ENCODE results near the gene PLCL1. TPM values are rescaled to one million over a fixed set of nuclear protein-coding genes. Genes with fewer than 3 reads are reported as not detected.

PLCL1 gene
- total RNA-seq, 3 donors from 2014 or later = 0.94 to 1.8 (median 1.2) TPM

DNA sequence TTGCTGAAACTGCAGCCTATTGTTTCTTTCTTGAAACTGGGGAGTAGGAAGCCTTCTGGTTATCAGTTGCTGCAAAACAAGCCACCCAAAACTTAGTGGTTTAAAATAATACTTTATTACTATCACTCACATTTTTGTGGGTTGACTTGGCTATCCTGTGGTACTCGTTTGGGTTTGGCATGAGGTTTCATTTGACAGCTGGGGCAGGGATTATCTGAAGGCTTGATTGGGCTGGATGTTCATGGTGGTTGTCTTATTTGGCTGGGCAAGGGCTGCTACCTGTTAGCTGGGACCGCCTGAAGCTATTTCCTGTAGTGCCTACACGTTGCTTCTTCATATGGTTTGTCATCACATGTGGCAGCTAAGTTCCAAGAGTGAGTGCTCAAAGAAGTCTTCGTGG lies 122.3 kb downstream of the PLCL1 start:
- H3K36me3 Mint-ChIP-seq (ENCODE audit: insufficient read depth) = peaks cover 5% of the 10 kb centered on the region
- no peak for DNase-seq
- peaks cover 36% of the 10 kb centered on the region for H3K4me1 Mint-ChIP-seq (ENCODE audit: low read depth)
- no peaks in the 10 kb centered on the region for H3K27me3 Mint-ChIP-seq (ENCODE audit: low read depth)
- H3K9me3 Mint-ChIP-seq = peaks cover 8% of the 10 kb centered on the region
- ATAC-seq = no peak
- H3K4me3 Mint-ChIP-seq = no peak overlapping the region

DNA sequence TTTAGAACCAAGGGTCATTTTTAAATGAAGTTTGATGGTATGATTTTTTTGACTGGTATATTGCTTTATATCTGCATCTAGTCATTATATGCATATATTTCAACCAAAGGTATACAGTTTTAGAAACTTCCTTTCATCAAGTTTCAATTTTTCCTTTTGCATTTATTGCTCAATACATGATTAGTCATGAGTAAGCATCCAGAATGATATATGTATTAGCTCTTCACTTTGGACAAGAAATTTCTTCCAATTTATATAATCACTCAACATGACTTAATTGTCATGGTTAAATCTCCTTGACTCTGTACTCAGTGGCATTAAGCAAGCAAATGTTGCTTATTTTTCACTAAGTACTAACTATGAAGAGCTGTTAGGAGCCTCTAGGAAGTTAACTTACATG lies 123.6 kb downstream of the PLCL1 start:
- Mint-ChIP-seq H3K4me1 (ENCODE audit: low read depth) (peaks cover 43% of the 10 kb centered on the region), H3K9me3 (peaks cover 8% of the 10 kb centered on the region), H3K36me3 (ENCODE audit: insufficient read depth) (peaks cover 5% of the 10 kb centered on the region), H3K4me3 (no peak overlapping the region), H3K27me3 (ENCODE audit: low read depth) (no peaks in the 10 kb centered on the region)
- DNase-seq (no peak), ATAC-seq (no peak)

DNA sequence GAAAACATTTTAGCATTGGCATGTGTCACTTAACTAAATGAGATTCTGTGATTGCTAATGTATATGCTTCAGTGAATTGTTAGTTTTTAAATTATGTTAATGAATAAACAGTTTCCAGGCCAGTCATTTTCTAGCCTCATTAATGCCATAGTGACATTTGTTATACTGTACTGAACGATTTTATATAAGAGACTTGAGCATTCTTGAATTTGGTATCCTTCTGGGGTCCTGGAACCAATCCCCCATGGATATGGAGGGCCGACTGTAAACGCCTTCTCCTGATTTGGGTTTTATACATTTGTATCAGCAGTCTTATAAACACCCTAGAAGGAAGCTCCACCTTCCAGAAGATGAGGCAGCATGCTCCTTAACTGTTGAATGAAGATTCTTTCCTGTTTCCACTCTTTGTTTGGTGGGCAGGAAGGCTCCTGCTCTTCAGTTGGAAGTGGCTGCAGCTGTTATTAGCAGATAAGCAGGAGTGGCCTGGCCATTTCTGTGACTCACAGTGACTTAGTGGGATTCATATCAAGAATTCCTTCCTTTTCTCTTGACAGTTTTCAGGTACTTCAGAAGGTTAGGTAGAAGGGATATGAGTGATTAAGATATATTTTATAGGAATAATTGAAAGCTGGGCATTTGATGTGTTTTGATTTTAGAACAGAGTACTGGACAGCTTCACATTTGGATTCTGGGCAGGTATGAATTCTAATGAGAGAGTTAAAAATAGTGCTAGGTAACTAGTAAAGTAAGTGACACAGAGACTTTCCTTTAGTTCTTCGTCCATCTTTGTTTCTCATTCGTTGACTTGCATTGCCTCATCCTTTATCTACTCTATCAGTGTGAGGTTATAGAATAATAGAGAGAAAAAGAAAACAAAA lies 124.9 kb downstream of the PLCL1 start:
- H3K4me3 Mint-ChIP-seq = no peak overlapping the region
- H3K36me3 Mint-ChIP-seq (ENCODE audit: insufficient read depth) = peaks cover 5% of the 10 kb centered on the region
- DNase-seq (no peak), ATAC-seq (no peak)
- no peaks in the 10 kb centered on the region for H3K27me3 Mint-ChIP-seq (ENCODE audit: low read depth)
- peaks cover 53% of the 10 kb centered on the region for H3K4me1 Mint-ChIP-seq (ENCODE audit: low read depth)
- peaks cover 8% of the 10 kb centered on the region for H3K9me3 Mint-ChIP-seq

DNA sequence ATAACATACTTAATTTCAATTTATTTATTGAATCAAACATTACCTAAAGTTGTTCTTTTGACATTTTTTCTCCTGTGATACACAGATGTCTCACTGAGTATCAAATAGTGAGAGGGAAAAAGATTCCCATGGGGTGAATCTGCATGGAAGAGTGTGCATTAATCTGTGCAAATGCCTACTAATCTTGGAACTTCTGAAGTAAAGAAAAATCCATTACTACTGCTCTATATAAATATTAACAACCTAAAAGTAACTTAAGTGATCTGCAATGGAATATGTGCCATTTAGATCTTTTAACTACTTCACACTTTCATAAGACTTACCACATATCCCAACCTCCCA lies 125.5 kb downstream of the PLCL1 start:
- H3K27me3 Mint-ChIP-seq (ENCODE audit: low read depth) = no peaks in the 10 kb centered on the region
- H3K36me3 Mint-ChIP-seq (ENCODE audit: insufficient read depth) = peaks cover 5% of the 10 kb centered on the region
- ATAC-seq (no peak), DNase-seq (no peak)
- peaks cover 8% of the 10 kb centered on the region for H3K9me3 Mint-ChIP-seq
- H3K4me1 Mint-ChIP-seq (ENCODE audit: low read depth) = peaks cover 53% of the 10 kb centered on the region
- no peak overlapping the region for H3K4me3 Mint-ChIP-seq

DNA sequence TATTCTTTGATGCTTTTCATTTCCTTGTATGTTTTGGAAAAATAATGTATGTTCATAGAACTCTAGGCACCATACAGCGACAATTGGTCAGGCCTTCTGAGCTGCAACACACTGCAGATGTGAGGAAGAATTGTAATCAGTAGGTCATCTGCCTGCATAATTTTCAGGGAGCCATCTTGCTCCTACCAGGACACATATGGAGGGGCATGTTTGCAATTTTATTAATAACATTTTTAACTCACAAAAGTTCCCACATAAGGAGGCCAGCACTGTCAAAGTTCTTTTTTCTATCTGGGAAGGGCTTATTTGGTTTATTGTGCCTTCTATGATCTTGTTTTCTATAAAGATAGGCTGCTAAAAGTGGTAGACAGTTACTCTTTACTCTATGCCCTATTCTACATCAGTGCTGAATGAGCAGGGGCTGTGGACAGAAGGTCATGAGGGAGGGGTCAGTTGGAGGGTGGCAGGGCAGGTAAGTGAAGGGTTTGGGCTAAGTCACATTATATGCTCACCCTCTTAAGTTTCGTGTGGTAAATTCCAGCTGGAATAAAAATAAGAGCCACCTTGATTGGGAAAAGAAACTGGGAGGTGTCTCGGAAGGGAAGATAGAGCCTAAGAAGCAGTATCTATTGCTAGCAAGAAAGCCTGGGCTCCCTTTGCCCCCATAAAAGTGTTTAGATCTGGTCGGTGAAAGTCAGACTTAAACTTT lies 126.3 kb downstream of the PLCL1 start:
- DNase-seq = no peak
- peaks cover 4% of the 10 kb centered on the region for H3K36me3 Mint-ChIP-seq (ENCODE audit: insufficient read depth)
- H3K4me3 Mint-ChIP-seq = no peak overlapping the region
- no peak for ATAC-seq
- peaks cover 8% of the 10 kb centered on the region for H3K9me3 Mint-ChIP-seq
- H3K4me1 Mint-ChIP-seq (ENCODE audit: low read depth) = peaks cover 55% of the 10 kb centered on the region
- no peaks in the 10 kb centered on the region for H3K27me3 Mint-ChIP-seq (ENCODE audit: low read depth)

DNA sequence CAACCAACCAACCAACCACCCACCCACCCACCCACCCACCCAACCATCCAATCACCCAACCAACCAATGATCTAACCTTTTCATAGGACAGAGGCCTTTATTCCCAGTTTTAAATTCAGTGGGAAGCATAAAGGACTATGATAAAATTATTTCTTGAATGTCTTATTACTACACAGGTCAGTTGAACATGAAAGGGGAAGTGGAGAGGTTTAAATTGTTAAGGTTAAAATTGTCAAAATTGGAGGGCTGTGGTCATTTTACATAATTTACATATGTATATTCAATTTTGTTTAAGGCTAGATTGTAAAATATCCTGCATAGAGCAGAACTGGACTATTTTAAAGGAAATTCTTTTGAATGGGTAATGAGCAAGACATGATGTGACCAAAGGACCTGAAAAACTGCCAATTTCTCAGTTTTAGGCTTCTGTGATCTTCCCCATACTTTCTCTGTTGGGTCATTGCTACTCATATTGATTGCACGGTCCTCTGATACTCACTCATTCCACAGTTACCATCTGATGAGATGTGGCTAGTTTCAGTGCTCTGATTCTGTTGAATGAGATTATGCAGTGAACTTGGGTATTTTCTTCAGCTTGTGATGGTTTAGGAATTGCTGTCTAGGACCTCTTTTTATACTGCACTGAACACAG lies 127.4 kb downstream of the PLCL1 start:
- no peak for DNase-seq
- H3K9me3 Mint-ChIP-seq = peaks cover 7% of the 10 kb centered on the region
- ATAC-seq = no peak
- H3K27me3 Mint-ChIP-seq (ENCODE audit: low read depth) = no peaks in the 10 kb centered on the region
- peaks cover 54% of the 10 kb centered on the region for H3K4me1 Mint-ChIP-seq (ENCODE audit: low read depth)
- H3K4me3 Mint-ChIP-seq = no peak overlapping the region
- H3K36me3 Mint-ChIP-seq (ENCODE audit: insufficient read depth) = peaks cover 2% of the 10 kb centered on the region

DNA sequence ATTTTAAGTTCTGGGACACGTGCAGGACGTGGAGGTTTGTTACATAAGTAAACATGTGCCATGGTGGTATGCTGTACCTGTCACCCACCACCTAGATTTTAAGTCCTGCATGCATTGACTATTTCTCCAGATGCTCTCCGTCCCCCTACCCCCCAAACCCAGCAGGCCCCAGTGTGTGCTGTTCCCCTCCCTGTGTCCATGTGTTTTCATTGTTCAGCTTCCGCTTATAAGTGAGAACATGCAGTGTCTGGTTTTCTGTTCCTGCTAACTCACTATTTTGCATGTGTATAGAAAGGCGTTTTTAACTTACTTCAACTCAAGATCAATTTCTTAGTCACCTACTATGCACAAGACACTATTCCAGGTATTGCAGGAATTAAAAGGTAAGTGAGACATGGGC lies 128.0 kb downstream of the PLCL1 start:
- Mint-ChIP-seq H3K9me3 (peaks cover 1% of the 10 kb centered on the region), H3K4me1 (ENCODE audit: low read depth) (peaks cover 54% of the 10 kb centered on the region), H3K27me3 (ENCODE audit: low read depth) (no peaks in the 10 kb centered on the region), H3K4me3 (no peak overlapping the region), H3K36me3 (ENCODE audit: insufficient read depth) (peaks cover 2% of the 10 kb centered on the region)
- ATAC-seq = no peak
- no peak for DNase-seq

DNA sequence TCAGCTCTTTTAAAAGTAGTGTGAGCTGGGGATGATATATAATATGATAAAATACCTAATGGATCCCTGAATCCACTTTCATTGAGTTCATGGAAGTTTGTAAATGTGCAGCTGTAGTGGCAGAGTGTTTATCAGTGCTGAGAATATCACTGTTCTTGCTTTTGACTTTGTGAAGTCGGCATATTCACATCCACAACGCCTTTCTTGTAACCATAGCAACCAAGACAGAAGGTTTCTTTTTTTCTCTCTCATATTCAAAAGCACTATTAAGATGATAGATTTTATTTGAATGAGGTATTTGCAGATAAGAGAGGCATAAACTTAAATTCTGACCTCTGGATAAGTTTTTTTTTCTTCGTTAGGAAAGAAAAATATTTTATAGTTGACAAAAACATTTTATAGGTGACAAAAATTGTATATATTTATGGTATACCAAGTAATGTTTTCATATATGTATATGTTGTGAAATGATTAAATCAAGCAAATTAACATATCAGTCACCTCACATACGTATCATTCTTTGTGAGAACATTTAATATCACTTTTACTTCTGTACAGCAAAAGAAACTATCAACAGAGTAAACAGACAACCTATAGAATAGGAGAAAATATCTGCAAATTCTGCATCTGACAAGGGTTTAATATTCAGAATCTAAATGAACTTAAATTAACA lies 130.0 kb downstream of the PLCL1 start:
- ATAC-seq (peak; percentile 67 to 69), DNase-seq (no peak)
- Mint-ChIP-seq H3K4me1 (ENCODE audit: low read depth) (peaks cover 62% of the 10 kb centered on the region), H3K36me3 (ENCODE audit: insufficient read depth) (peaks cover 2% of the 10 kb centered on the region), H3K9me3 (no peaks in the 10 kb centered on the region), H3K4me3 (peak overlapping the region; percentile 66), H3K27me3 (ENCODE audit: low read depth) (no peaks in the 10 kb centered on the region)

DNA sequence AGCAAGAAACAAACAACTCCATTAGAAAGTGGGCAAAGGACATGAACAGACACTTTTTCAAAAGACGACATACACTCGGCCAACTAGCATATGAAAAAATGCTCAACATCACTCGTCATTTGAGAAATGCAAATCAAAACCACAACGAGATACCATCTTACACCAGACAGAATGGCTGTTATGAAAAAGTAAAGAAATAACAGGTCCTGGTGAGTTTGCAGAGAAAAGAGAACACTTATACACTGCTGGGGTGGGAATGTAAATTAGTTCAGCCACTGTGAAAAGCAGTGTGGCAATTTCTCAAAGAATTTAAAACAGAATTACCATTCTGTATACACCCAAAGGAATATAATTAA lies 130.5 kb downstream of the PLCL1 start:
- peak overlapping the region; percentile 66 for H3K4me3 Mint-ChIP-seq
- DNase-seq (no peak), ATAC-seq (peak; percentile 87 to 90)
- H3K9me3 Mint-ChIP-seq = no peaks in the 10 kb centered on the region
- H3K27me3 Mint-ChIP-seq (ENCODE audit: low read depth) = no peaks in the 10 kb centered on the region
- H3K36me3 Mint-ChIP-seq (ENCODE audit: insufficient read depth) = peaks cover 2% of the 10 kb centered on the region
- peaks cover 63% of the 10 kb centered on the region for H3K4me1 Mint-ChIP-seq (ENCODE audit: low read depth)

DNA sequence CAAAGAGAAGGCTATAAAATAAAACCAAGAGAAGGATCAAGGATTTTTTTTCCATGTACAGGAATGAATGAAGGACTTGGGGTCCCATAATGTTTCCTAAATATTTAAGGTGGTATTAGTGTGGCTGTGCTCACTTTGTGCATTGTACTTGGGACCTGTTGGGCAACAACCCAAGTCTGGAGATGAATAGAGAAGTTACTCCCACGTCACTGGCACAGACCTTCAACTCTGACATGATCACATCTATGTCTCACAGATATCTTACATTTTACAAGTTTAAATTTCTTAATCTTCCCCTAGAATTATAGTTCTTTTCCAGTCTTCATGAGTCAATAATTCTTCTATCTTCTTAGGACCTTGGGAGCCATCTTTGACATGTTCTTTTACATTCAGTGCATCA lies 133.4 kb downstream of the PLCL1 start:
- Mint-ChIP-seq H3K4me1 (ENCODE audit: low read depth) (peaks cover 61% of the 10 kb centered on the region), H3K9me3 (no peaks in the 10 kb centered on the region), H3K4me3 (no peak overlapping the region), H3K36me3 (ENCODE audit: insufficient read depth) (no peaks in the 10 kb centered on the region), H3K27me3 (ENCODE audit: low read depth) (no peaks in the 10 kb centered on the region)
- ATAC-seq (no peak), DNase-seq (no peak)

DNA sequence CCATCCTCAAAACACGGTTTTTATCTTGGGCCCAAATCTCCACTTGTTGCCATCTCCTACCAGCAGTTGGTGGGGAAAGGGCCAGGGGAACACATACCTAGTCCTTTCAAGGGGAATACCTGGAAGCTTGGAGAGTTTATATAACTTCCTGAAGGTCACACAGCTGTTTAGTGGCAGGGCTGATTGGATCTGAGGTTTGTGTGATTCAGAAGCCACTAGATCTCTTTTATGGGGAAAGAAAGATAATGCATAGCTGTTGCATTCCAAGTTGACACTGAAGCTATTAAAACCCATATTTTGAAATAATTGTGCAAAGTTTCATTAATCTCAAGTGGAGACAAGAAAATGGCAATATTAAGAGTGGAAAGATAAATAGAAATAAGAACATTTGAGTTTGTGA lies 134.2 kb downstream of the PLCL1 start:
- Mint-ChIP-seq H3K4me3 (no peak overlapping the region), H3K4me1 (ENCODE audit: low read depth) (peaks cover 59% of the 10 kb centered on the region), H3K9me3 (no peaks in the 10 kb centered on the region), H3K36me3 (ENCODE audit: insufficient read depth) (no peaks in the 10 kb centered on the region), H3K27me3 (ENCODE audit: low read depth) (no peaks in the 10 kb centered on the region)
- DNase-seq = no peak
- no peak for ATAC-seq

DNA sequence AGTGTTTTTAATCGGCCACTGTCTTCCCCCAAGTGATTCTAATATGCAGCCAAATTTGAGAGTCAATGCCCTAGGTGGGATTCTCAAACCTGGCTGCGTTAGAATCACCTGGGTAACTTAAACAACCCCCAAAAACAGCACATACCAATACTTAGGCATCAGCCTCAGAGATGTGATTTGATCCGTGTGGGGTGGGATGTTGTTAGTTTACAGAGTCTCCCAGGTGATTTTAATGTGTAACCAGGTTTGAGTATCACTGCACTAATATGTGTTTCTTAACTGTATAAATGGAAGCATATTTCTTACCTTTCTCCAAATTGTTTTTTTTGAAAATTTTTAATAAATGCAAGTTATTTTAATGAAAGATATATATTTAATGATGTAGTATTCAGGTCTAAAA lies 135.4 kb downstream of the PLCL1 start:
- no peaks in the 10 kb centered on the region for H3K9me3 Mint-ChIP-seq
- no peak for ATAC-seq
- no peak overlapping the region for H3K4me3 Mint-ChIP-seq
- H3K27me3 Mint-ChIP-seq (ENCODE audit: low read depth) = no peaks in the 10 kb centered on the region
- no peaks in the 10 kb centered on the region for H3K36me3 Mint-ChIP-seq (ENCODE audit: insufficient read depth)
- DNase-seq = no peak
- peaks cover 63% of the 10 kb centered on the region for H3K4me1 Mint-ChIP-seq (ENCODE audit: low read depth)

DNA sequence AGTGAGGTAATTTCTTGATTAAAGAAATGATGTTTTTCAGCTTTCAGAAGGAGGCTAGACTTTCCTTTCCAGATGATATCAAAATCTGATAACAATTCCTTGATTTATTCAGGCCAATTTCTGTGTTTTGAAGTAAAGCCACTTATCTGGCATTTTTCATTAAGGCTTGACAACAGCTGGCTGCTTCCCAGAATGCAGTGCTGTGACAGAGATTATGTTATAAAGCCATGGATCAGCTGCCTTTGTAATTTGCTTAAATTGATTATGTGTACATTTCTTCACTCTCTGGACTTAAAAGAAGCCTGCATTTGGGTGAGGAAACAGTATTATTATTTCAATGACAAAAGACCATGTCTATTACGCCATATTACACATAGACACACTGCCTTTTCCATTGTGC lies 136.0 kb downstream of the PLCL1 start:
- H3K4me3 Mint-ChIP-seq = no peak overlapping the region
- ATAC-seq (no peak), DNase-seq (no peak)
- H3K27me3 Mint-ChIP-seq (ENCODE audit: low read depth) = no peaks in the 10 kb centered on the region
- no peaks in the 10 kb centered on the region for H3K9me3 Mint-ChIP-seq
- peaks cover 62% of the 10 kb centered on the region for H3K4me1 Mint-ChIP-seq (ENCODE audit: low read depth)
- no peaks in the 10 kb centered on the region for H3K36me3 Mint-ChIP-seq (ENCODE audit: insufficient read depth)

DNA sequence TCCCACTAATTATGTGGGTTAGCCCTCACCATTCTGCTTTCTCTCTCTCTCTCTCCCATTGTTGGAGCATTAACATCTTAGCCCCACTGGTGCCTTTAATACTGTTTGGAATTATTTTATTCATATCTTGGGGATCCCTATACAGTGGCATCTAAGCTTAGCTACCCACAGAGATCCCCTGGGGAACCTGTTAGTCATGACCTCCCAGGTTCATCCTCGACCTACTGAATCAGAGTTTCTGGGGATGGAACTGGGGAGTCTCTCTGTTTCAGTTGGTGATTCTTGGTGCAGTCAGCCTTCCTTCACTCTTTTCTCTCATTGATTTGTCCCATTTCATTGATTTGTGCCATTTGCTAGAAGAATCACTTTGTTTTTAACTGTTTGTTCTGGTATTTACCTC lies 137.3 kb downstream of the PLCL1 start:
- H3K27me3 Mint-ChIP-seq (ENCODE audit: low read depth) = no peaks in the 10 kb centered on the region
- DNase-seq (no peak), ATAC-seq (peak in 1 of 2 donors; percentile 51)
- peaks cover 57% of the 10 kb centered on the region for H3K4me1 Mint-ChIP-seq (ENCODE audit: low read depth)
- no peaks in the 10 kb centered on the region for H3K36me3 Mint-ChIP-seq (ENCODE audit: insufficient read depth)
- no peaks in the 10 kb centered on the region for H3K9me3 Mint-ChIP-seq
- no peak overlapping the region for H3K4me3 Mint-ChIP-seq

Data from activated T-cell treated with anti-CD3 and anti-CD28 coated beads, Interleukin-2, amount 50 U/mL, for 4 hours (primary cell).